ENCODE results near the gene MTMR10.

DNA sequence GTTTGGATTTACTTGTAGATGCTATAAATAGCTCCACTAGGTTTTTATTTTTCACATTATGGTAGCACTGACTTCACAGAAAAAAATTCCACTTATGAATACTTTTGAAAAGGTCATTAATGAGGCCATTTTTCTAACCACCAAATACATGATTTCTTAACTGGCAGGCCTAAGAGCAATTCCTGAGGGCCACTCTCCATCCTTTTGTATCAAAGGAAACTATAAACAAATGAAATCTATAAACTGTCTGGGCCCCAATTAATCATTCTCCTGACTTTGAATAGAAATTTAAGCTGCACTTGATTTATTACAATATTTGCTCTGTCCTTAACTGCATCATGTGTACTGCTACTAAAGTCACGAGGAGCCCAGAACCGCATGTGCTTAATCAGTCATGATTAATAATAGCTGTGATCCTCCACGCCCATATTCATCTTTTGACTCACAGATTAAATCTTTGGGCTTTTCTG, 25.1 kb upstream of the MTMR10 start:
- TF ChIP-seq, protein P1, sequence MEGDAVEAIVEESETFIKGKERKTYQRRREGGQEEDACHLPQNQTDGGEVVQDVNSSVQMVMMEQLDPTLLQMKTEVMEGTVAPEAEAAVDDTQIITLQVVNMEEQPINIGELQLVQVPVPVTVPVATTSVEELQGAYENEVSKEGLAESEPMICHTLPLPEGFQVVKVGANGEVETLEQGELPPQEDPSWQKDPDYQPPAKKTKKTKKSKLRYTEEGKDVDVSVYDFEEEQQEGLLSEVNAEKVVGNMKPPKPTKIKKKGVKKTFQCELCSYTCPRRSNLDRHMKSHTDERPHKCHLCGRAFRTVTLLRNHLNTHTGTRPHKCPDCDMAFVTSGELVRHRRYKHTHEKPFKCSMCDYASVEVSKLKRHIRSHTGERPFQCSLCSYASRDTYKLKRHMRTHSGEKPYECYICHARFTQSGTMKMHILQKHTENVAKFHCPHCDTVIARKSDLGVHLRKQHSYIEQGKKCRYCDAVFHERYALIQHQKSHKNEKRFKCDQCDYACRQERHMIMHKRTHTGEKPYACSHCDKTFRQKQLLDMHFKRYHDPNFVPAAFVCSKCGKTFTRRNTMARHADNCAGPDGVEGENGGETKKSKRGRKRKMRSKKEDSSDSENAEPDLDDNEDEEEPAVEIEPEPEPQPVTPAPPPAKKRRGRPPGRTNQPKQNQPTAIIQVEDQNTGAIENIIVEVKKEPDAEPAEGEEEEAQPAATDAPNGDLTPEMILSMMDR (conservative IDR thresholded peaks at IDR 0.05; ENCODE audit: low read depth, low read length) = no peak
- TF ChIP-seq EZH2 (IDR thresholded peaks at IDR 0.05; ENCODE audit: low read length, unreplicated experiment) = no peak

All from PC-3 (cell line).